HG03469 (cell line): ENCODE measurements around the gene ARX.

ENCODE experiments used
- ATAC-seq: cut with Tn5 transposase; IDR thresholded peaks from one replicate; pipeline ENCODE4 v1.9.1; 2021; ENCODE audit warnings: mild to moderate bottlenecking, moderate library complexity, moderate number of reproducible peaks; ENCODE audit not compliant: unreplicated experiment

ARX gene

GRCh38 chrX:25015486-25016360 is at the start of gene ARX:
Gene ARX, minus strand, starts transcription at chrX:25015965. Its CDS starts 228 bp downstream, at chrX:25015737.
- ATAC-seq = no peak

GRCh38 chrX:25059273-25059672 is 43.5 kb upstream of the ARX start:
- no peak for ATAC-seq

GRCh38 chrX:25052798-25053534 is 37.2 kb upstream of the ARX start:
- no peak for ATAC-seq

GRCh38 chrX:25049971-25050370 is 34.2 kb upstream of the ARX start:
- ATAC-seq = no peak

GRCh38 chrX:25049357-25049756 is 33.6 kb upstream of the ARX start:
- no peak for ATAC-seq

- ATAC-seq = no peak
Observed at GRCh38 chrX:25048178-25048577, 32.4 kb upstream of the ARX start.

- no peak for ATAC-seq
Observed at GRCh38 chrX:25043192-25043591, 27.4 kb upstream of the ARX start.

- ATAC-seq = no peak
Observed at GRCh38 chrX:25039036-25039435, 23.3 kb upstream of the ARX start.

GRCh38 chrX:25034889-25035288 is 19.1 kb upstream of the ARX start:
- ATAC-seq = no peak

GRCh38 chrX:25029288-25029825 is 13.6 kb upstream of the ARX start:
- no peak for ATAC-seq

- ATAC-seq = no peak
Observed at GRCh38 chrX:25028726-25029125, 13.0 kb upstream of the ARX start.

- ATAC-seq = no peak
Observed at GRCh38 chrX:25026576-25026975, 10.8 kb upstream of the ARX start.

GRCh38 chrX:25025615-25026014 is 9.8 kb upstream of the ARX start:
- no peak for ATAC-seq

- no peak for ATAC-seq
Observed at GRCh38 chrX:25023908-25024307, 8.1 kb upstream of the ARX start.

- no peak for ATAC-seq
Observed at GRCh38 chrX:25022499-25023325, 6.9 kb upstream of the ARX start.

- no peak for ATAC-seq
Observed at GRCh38 chrX:25020905-25021449, 5.2 kb upstream of the ARX start.

- ATAC-seq = no peak
Observed at GRCh38 chrX:25020391-25020904, 4.7 kb upstream of the ARX start.

- ATAC-seq = no peak
Observed at GRCh38 chrX:25019707-25020390, 4.1 kb upstream of the ARX start.

GRCh38 chrX:25018682-25019081 is 2.9 kb upstream of the ARX start:
- ATAC-seq = no peak
